GM19467 (cell line): ENCODE results near the gene WDR37.
A peak's percentile ranks its signal among the peaks of the same experiment; 100 is the strongest.
"Not testable (repeated sequence)": the region's sequence is repeated elsewhere in the genome, so short reads cannot be mapped to it uniquely, and the experiment has no call there.

ENCODE experiments used
- ATAC-seq: cut with Tn5 transposase; IDR thresholded peaks from one replicate; pipeline ENCODE4 v1.9.1; 2021; ENCODE audit warnings: mild to moderate bottlenecking, moderate library complexity; ENCODE audit not compliant: unreplicated experiment

The WDR37 gene

DNA sequence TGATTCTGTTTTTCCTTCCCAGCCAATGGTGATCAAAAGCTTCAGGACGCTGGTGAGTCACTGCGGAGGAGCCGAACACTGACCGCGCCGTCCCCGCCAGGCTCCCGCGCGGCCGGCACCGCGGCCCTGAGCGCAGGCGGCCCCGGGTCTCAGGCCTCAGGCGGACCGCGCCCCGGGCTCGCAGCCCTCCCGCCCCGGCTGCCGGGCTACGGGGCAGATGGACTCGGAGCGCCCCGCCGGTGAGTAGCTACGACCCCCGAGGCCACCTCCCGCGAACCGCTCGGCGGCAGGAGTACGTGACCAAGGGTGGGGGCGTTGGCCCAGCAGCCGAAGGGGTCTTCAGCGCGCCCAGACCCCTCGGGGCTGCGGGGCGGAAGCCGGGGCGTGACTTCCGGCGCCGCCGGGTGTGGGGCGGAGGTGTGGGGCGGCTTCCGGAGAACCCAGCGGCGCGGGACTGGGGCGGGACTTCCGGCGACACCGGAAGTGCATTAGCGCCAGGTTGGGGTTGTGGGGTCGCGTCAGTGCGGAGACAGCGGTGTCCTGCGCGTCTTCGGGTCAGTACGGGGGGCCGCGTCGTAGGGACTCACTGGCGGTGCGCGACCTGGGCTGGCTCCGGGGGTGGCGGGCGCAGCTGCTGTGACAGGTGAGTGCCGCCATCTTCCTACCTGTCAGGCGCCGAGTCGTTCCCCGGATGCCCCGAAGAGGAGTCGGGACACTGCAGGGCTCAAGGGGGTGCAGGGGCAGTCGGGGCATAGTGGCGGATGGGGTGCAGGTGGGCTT, at the start of gene WDR37:
TSS of gene WDR37 (plus strand) at position 60 of the 780 bp plus-strand sequence. CDS start 15,771 bp downstream, outside the sequence.
- peak; percentile 87 for ATAC-seq

DNA sequence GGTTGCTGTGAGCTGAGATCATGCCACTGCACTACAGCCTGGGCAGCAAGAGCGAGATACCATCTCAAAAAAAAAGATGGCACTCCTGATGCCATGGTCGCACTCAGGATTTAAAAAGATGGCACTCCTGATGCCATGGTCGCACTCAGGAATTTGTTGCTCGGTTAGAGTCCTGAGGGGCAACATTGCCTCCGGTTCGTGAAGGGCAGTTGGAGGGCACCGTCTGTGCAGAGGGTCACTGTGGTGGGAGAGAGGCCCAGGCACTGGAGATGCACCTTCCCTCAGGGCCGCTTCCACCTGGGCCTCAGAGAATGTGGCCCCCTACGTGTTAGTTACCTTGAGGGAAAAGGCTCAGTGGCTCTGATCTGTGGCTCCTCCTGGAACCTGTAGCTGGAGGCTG, 49.6 kb upstream of the WDR37 start:
- ATAC-seq = no peak

GRCh38 chr10:1007583-1007982, 48.6 kb upstream of the WDR37 start:
- ATAC-seq = no peak

DNA sequence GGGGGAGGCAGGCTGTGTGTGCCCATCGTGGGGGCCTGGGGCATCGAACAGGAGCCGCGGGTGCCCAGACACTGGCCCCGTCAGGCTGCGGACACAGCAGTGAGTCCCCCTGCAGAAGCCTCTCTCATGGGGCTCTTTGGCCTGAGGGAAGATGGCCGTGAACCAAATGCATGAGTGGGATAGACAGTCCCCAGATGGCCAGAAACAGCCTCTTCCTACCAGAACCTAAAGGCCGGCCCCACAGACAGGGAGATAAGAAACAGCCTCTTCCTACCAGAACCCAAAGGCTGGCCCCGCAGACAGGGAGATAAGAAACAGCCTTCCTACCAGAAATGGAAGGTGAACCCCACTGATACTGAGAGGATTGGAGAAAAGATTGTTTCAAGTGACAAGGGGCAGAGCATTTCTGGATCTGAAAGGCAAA, 47.1 kb upstream of the WDR37 start:
- no peak for ATAC-seq

DNA sequence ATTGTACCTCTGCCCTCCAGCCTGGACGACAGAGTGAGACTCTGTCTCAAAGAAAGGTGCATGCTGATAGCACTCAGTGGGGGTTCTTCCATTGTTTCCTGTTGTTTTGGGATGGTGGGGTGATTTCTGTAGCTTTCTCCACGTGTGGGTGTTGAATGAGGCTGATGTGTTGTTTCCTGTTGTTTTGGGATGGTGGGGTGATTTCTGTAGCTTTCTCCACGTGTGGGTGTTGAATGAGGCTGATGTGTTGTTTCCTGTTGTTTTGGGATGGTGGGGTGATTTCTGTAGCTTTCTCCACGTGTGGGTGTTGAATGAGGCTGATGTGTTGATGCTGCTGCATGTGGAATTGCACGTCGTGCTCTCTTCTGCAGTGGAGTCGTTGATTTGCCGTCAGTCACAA, 46.2 kb upstream of the WDR37 start:
- ATAC-seq = not testable (repeated sequence)

DNA sequence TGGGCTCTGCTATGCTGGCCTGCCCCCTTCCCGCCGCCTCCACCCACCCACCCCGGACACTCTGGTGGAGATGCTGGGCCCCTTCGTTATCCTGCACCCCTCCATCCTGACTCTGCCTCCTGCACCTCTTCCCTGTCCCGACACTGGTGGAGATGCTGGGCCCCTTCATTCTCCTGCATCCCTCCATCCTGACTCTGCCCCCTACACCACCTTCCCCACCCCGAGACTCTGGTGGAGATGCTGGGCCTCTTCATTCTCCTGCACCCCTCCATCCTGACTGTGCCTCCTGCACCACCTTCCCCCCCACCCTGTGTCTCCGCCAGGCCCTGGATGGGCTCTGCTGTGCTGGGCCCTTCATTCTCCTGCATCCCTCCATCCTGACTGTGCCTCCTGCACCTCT, 45.5 kb upstream of the WDR37 start:
- ATAC-seq = no peak

- no peak for ATAC-seq
Observed at GRCh38 chr10:1011696-1012095, 44.5 kb upstream of the WDR37 start.

DNA sequence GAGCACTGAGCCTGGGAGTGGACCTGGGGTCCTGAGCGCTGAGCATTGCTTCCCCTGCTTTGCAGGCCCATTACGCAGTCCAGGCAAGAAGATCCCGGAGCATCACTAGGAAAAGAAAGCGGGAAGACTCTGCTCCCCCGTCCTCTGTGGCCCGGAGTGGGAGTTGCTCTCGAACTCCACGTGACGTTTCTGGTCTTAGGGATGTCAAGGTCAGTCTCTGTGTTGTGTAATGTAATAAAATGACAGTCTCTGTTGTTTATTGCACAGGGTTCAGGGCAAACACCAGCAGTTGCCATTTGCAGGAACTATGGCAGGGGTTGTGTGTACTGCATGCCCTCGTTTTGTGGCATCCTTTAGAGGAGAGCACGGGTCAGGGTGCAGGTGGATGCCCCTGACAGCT, 40.5 kb upstream of the WDR37 start:
- no peak for ATAC-seq

GRCh38 chr10:1019362-1019761, 36.8 kb upstream of the WDR37 start:
- no peak for ATAC-seq

DNA sequence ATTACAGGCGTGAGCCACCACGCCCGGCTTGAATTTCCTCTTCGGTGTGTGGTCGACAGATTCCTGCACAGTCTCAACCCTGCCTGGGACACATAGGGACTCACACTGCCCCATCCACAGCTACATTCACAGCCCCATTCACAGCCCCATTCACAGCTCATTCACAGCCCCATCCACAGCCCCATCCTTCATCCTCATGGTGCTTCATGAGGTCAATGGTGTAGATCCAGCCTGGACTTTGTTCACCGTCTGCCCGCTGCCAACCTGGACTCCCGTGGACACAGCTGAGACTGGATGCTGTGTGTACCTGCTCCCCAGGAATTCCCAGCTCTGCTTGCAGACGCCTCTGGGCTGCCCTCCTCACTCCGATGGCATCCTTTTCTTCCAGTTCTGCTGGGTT, 35.7 kb upstream of the WDR37 start:
- ATAC-seq = no peak

DNA sequence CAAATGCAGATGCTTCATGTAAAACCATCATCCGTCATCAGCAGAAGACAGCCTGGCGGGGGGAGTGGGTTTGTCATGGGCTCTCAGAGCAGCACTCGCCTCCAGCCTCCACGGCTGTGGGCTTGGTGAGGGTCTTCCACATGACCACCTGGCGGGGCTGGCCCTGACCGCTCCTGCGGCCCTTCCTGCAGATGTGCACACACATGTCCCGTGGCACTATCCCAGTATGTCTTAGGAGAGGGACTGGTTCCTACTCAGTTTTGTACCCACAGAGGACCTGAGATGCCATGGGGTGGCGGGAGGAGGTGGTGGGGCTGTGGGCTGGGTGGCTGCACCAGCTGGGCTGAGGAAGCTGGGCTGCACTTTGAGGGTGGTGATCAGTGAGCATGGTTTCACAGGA, 35.2 kb upstream of the WDR37 start:
- ATAC-seq = no peak

DNA sequence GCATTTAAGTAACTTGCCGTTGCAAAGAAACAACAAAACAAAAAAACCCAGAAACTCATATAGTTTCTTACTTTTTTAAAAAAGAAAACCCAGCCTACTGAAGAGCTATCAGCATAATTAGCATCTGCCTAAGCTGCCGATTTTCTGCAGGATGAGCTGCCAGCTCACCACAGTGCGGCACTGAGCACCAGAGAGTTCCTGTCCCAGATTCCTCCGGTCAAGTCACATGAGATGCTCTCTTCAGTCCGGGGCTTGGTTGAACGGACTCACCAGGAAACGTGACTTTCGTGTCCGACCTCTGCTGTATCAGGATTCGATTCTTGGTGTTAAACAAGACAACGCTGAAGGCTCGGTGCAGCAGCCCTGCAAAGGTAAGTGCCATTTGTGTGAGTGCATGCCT, 33.8 kb upstream of the WDR37 start:
- no peak for ATAC-seq

- ATAC-seq = no peak
Observed at GRCh38 chr10:1024103-1024502, 32.1 kb upstream of the WDR37 start.

GRCh38 chr10:1025683-1026082, 30.5 kb upstream of the WDR37 start, which contains the start of gene IDI2:
Gene IDI2, minus strand, starts transcription at chr10:1025859. Its CDS starts 1,136 bp downstream, at chr10:1024723.
- no peak for ATAC-seq

- no peak for ATAC-seq
Observed at GRCh38 chr10:1026578-1026977, 29.6 kb upstream of the WDR37 start.

- no peak for ATAC-seq
Observed at GRCh38 chr10:1029838-1030237, 26.3 kb upstream of the WDR37 start.

- no peak for ATAC-seq
Observed at GRCh38 chr10:1033601-1034000, 22.6 kb upstream of the WDR37 start.

- no peak for ATAC-seq
Observed at GRCh38 chr10:1034758-1035157, 21.4 kb upstream of the WDR37 start.

DNA sequence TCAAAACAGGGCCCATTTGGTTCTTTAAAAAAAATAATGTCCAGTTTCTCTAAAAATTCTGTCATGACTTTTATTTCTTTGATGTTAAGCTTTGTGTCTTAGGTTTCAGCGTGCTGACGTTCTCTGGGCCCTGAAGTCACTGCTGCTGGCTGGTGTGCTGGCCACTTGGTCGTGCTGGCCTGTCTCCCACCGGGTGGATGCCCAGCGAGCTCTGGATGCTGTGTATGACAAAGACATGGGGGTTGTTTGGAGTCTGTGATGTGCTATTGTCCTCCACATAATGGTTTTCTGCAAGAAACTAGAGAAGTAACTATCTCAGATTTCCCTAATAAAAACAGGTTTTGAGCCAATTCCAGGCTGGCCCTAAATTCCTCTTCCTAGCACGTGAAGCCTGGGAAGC, 21.0 kb upstream of the WDR37 start:
- ATAC-seq = no peak

DNA sequence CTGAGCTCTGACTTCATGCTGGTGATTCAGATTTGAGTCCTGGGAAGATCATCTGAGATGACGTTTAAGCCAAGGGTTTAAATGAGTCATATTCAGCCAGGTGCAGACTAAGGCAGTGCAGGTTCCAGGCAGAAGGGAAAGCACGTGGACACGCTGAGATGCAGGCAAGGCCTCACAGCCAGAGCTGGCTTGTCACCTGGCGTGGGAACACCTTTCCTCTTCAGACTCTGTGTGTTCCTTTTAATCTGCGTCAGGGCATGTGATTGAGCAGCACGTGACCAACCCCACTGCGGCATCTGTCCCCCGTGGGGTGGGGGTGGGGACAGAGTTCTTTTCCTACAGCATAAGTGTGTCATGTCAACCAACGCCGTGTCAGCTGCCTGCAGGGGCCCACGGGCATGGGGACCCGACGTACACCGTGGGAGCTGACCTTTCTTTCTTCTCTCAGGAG, 19.8 kb upstream of the WDR37 start:
- ATAC-seq = no peak

GRCh38 chr10:1037098-1037497, 19.1 kb upstream of the WDR37 start:
- ATAC-seq = no peak

GRCh38 chr10:1038769-1039168, 17.4 kb upstream of the WDR37 start:
- not testable (repeated sequence) for ATAC-seq

DNA sequence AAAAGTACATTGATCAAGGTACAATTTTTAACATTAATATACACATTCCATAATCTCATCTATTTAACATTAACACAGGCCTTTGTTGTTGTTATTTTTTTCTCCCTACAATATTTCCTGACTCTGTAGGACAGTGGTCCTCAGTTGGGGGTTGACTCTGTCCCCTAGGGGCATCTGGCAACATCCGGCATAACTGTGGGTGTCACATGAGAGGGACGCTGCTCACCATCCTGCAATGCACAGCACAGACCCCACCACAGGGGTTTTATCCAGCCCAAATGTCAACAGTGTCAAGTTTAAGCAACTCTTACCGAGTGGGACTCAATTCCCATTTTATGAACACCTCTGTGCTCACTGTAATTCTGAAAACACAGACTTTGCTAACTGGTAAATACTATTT, 16.1 kb upstream of the WDR37 start:
- ATAC-seq = no peak
